Activated T-helper 17 cell treated with anti-CD3 and anti-CD28 coated beads, Interleukin-2, amount 50 U/mL, for 72 hours (primary cell): Measurements from ENCODE around the gene ENPEP. TPM values are rescaled to one million over a fixed set of nuclear protein-coding genes. Genes with fewer than 3 reads are reported as not detected.
A peak's percentile ranks its signal among the peaks of the same experiment; 100 is the strongest.
"Not testable (repeated sequence)": the region's sequence is repeated elsewhere in the genome, so short reads cannot be mapped to it uniquely, and the experiment has no call there.

Source experiments
- ATAC-seq: fragments of 150-1000 bp; cut with Tn5 transposase; replicated peaks from 2 replicates; pipeline ENCODE4 v1.10.0; 2021; ENCODE audit warnings: mild to moderate bottlenecking, moderate library complexity
- H3K27ac Mint-ChIP-seq: one replicate; pipeline ENCODE4 v1.8.0; 2022; ENCODE audit warnings: mixed read lengths
- H3K27me3 Mint-ChIP-seq: one replicate; pipeline ENCODE4 v1.8.0; 2022; ENCODE audit warnings: mixed read lengths
- H3K36me3 Mint-ChIP-seq: one replicate; pipeline ENCODE4 v1.8.0; 2022; ENCODE audit warnings: low read depth, mild to moderate bottlenecking, mixed read lengths
- H3K4me1 Mint-ChIP-seq: one replicate; pipeline ENCODE4 v1.8.0; 2022; ENCODE audit warnings: mixed read lengths
- H3K4me3 Mint-ChIP-seq: one replicate; pipeline ENCODE4 v1.8.0; 2022; ENCODE audit warnings: mild to moderate bottlenecking, mixed read lengths
- H3K9me3 Mint-ChIP-seq: one replicate; pipeline ENCODE4 v1.8.0; 2022; ENCODE audit warnings: mixed read lengths
- total RNA-seq, 2 donors: library from RNA; stranded (reverse); gene quantifications; one replicate each; pipeline ENCODE4 v1.2.3, GENCODE V29; 2022

The ENPEP gene
- total RNA-seq, 2 donors from 2014 or later = 0.16 TPM; not detected in 1

- Mint-ChIP-seq H3K36me3 (no peaks in the 10 kb centered on the region), H3K27ac (no peak overlapping the region), H3K27me3 (peaks cover 10% of the 10 kb centered on the region), H3K9me3 (no peaks in the 10 kb centered on the region), H3K4me3 (no peak overlapping the region), H3K4me1 (peaks cover 13% of the 10 kb centered on the region)
- ATAC-seq = no peak
Measured at GRCh38 chr4:110518889-110519490, 43.0 kb downstream of the ENPEP start.

GRCh38 chr4:110520886-110521285, 44.9 kb downstream of the ENPEP start:
- peaks cover 10% of the 10 kb centered on the region for H3K27me3 Mint-ChIP-seq

GRCh38 chr4:110526589-110526988, 50.6 kb downstream of the ENPEP start:
- no peak for ATAC-seq
- Mint-ChIP-seq H3K9me3 (no peaks in the 10 kb centered on the region), H3K4me3 (peak overlapping the region; percentile 9), H3K36me3 (no peaks in the 10 kb centered on the region), H3K27me3 (peaks cover 8% of the 10 kb centered on the region), H3K4me1 (peaks cover 17% of the 10 kb centered on the region), H3K27ac (peak overlapping the region; percentile 7)

More at GRCh38 chr4:110520886-110521285, 44.9 kb downstream of the ENPEP start:
- Mint-ChIP-seq H3K4me3 (no peak overlapping the region), H3K9me3 (no peaks in the 10 kb centered on the region), H3K36me3 (no peaks in the 10 kb centered on the region), H3K27ac (no peak overlapping the region), H3K4me1 (peaks cover 4% of the 10 kb centered on the region)
- no peak for ATAC-seq

- Mint-ChIP-seq H3K9me3 (no peaks in the 10 kb centered on the region), H3K4me3 (peak overlapping the region; percentile 9), H3K4me1 (peaks cover 17% of the 10 kb centered on the region), H3K27ac (peak overlapping the region; percentile 7), H3K36me3 (no peaks in the 10 kb centered on the region), H3K27me3 (peaks cover 8% of the 10 kb centered on the region)
- ATAC-seq = peak; percentile 93
Measured at GRCh38 chr4:110527156-110527555, 51.2 kb downstream of the ENPEP start.

GRCh38 chr4:110532901-110533589, 57.1 kb downstream of the ENPEP start:
- no peak for ATAC-seq

GRCh38 chr4:110533590-110533910, 57.6 kb downstream of the ENPEP start:
- ATAC-seq = no peak
- no peak overlapping the region for H3K27ac Mint-ChIP-seq
- H3K9me3 Mint-ChIP-seq = peaks cover 7% of the 10 kb centered on the region
- peaks cover 5% of the 10 kb centered on the region for H3K4me1 Mint-ChIP-seq
- peak overlapping the region; percentile 28 for H3K4me3 Mint-ChIP-seq
- no peaks in the 10 kb centered on the region for H3K36me3 Mint-ChIP-seq
- peaks cover 18% of the 10 kb centered on the region for H3K27me3 Mint-ChIP-seq

More at GRCh38 chr4:110532901-110533589, 57.1 kb downstream of the ENPEP start:
- peaks cover 3% of the 10 kb centered on the region for H3K9me3 Mint-ChIP-seq
- peak overlapping the region; percentile 28 for H3K4me3 Mint-ChIP-seq
- no peak overlapping the region for H3K27ac Mint-ChIP-seq
- H3K36me3 Mint-ChIP-seq = no peaks in the 10 kb centered on the region
- peaks cover 5% of the 10 kb centered on the region for H3K4me1 Mint-ChIP-seq
- H3K27me3 Mint-ChIP-seq = peaks cover 14% of the 10 kb centered on the region

- H3K36me3 Mint-ChIP-seq = no peaks in the 10 kb centered on the region
- peak overlapping the region; percentile 28 for H3K4me3 Mint-ChIP-seq
- H3K4me1 Mint-ChIP-seq = peaks cover 4% of the 10 kb centered on the region
- no peak overlapping the region for H3K27ac Mint-ChIP-seq
- ATAC-seq = peak; percentile 81
- peaks cover 21% of the 10 kb centered on the region for H3K27me3 Mint-ChIP-seq
- H3K9me3 Mint-ChIP-seq = peaks cover 7% of the 10 kb centered on the region
Measured at GRCh38 chr4:110533940-110534339, 58.0 kb downstream of the ENPEP start.

- no peak for ATAC-seq
- no peak overlapping the region for H3K4me3 Mint-ChIP-seq
- H3K4me1 Mint-ChIP-seq = no peaks in the 10 kb centered on the region
- H3K27me3 Mint-ChIP-seq = peaks cover 26% of the 10 kb centered on the region
- peaks cover 7% of the 10 kb centered on the region for H3K9me3 Mint-ChIP-seq
- H3K27ac Mint-ChIP-seq = no peak overlapping the region
- H3K36me3 Mint-ChIP-seq = no peaks in the 10 kb centered on the region
Measured at GRCh38 chr4:110540581-110540980, 64.6 kb downstream of the ENPEP start.

GRCh38 chr4:110540982-110541451, 65.1 kb downstream of the ENPEP start:
- ATAC-seq = no peak
- H3K27me3 Mint-ChIP-seq = peaks cover 26% of the 10 kb centered on the region
- no peaks in the 10 kb centered on the region for H3K4me1 Mint-ChIP-seq
- no peak overlapping the region for H3K4me3 Mint-ChIP-seq
- no peak overlapping the region for H3K27ac Mint-ChIP-seq
- H3K9me3 Mint-ChIP-seq = peaks cover 7% of the 10 kb centered on the region
- no peaks in the 10 kb centered on the region for H3K36me3 Mint-ChIP-seq

- H3K27me3 Mint-ChIP-seq = peaks cover 11% of the 10 kb centered on the region
- no peaks in the 10 kb centered on the region for H3K4me1 Mint-ChIP-seq
- H3K36me3 Mint-ChIP-seq = no peaks in the 10 kb centered on the region
- no peak overlapping the region for H3K4me3 Mint-ChIP-seq
- ATAC-seq = no peak
- no peak overlapping the region for H3K27ac Mint-ChIP-seq
- H3K9me3 Mint-ChIP-seq = no peaks in the 10 kb centered on the region
Measured at GRCh38 chr4:110543577-110543976, 67.6 kb downstream of the ENPEP start.

- no peaks in the 10 kb centered on the region for H3K4me1 Mint-ChIP-seq
- no peak overlapping the region for H3K4me3 Mint-ChIP-seq
- H3K27me3 Mint-ChIP-seq = peaks cover 13% of the 10 kb centered on the region
- no peaks in the 10 kb centered on the region for H3K36me3 Mint-ChIP-seq
- no peaks in the 10 kb centered on the region for H3K9me3 Mint-ChIP-seq
- ATAC-seq = no peak
- H3K27ac Mint-ChIP-seq = no peak overlapping the region
Measured at GRCh38 chr4:110544594-110544993, 68.6 kb downstream of the ENPEP start.

- Mint-ChIP-seq H3K27ac (no peak overlapping the region), H3K4me1 (no peaks in the 10 kb centered on the region), H3K9me3 (no peaks in the 10 kb centered on the region), H3K27me3 (peaks cover 12% of the 10 kb centered on the region), H3K4me3 (no peak overlapping the region), H3K36me3 (no peaks in the 10 kb centered on the region)
- ATAC-seq = no peak
Measured at GRCh38 chr4:110550260-110550659, 74.3 kb downstream of the ENPEP start.

- no peak for ATAC-seq
- no peaks in the 10 kb centered on the region for H3K9me3 Mint-ChIP-seq
- H3K27ac Mint-ChIP-seq = no peak overlapping the region
- H3K4me3 Mint-ChIP-seq = no peak overlapping the region
- peaks cover 19% of the 10 kb centered on the region for H3K27me3 Mint-ChIP-seq
- H3K4me1 Mint-ChIP-seq = no peaks in the 10 kb centered on the region
- no peaks in the 10 kb centered on the region for H3K36me3 Mint-ChIP-seq
Measured at GRCh38 chr4:110553197-110553596, 77.2 kb downstream of the ENPEP start.

GRCh38 chr4:110567214-110567613, 91.3 kb downstream of the ENPEP start:
- no peaks in the 10 kb centered on the region for H3K4me1 Mint-ChIP-seq
- H3K36me3 Mint-ChIP-seq = no peaks in the 10 kb centered on the region
- H3K27ac Mint-ChIP-seq = no peak overlapping the region
- H3K4me3 Mint-ChIP-seq = no peak overlapping the region
- peaks cover 23% of the 10 kb centered on the region for H3K27me3 Mint-ChIP-seq
- no peaks in the 10 kb centered on the region for H3K9me3 Mint-ChIP-seq
- no peak for ATAC-seq

GRCh38 chr4:110576696-110577095, 100.7 kb downstream of the ENPEP start:
- not testable (repeated sequence) for H3K4me1 Mint-ChIP-seq, H3K27ac Mint-ChIP-seq, H3K27me3 Mint-ChIP-seq, H3K36me3 Mint-ChIP-seq, H3K4me3 Mint-ChIP-seq, ATAC-seq, H3K9me3 Mint-ChIP-seq
